NCI-H748 (cell line): Measurements from ENCODE around the gene ZDHHC5.
A peak's percentile ranks its signal among the peaks of the same experiment; 100 is the strongest.

Source experiments
- DNase-seq: peaks from one replicate; lab custom pipeline; 2025; ENCODE audit not compliant: unreplicated experiment; lab: John Stamatoyannopoulos, UW

Gene ZDHHC5

DNA sequence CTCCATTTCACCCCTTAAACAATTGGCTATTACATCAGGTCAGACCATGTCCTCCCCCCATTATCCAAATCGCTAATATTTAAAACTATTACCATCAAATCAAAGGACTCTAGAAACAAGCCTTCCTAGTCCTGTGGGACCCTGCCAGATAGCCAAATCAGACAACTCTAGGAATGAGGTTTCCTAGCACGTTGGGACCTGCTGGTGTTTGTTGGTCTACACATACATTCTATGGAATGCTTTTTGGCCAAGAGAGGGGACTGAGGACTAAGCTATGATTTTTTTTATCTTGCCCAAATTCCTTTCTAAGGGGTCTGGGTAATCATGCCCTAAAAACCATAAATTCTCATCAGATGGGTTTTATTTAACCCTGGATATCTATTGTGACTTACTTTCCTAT, 59.3 kb downstream of the ZDHHC5 start:
- no peak for DNase-seq

DNA sequence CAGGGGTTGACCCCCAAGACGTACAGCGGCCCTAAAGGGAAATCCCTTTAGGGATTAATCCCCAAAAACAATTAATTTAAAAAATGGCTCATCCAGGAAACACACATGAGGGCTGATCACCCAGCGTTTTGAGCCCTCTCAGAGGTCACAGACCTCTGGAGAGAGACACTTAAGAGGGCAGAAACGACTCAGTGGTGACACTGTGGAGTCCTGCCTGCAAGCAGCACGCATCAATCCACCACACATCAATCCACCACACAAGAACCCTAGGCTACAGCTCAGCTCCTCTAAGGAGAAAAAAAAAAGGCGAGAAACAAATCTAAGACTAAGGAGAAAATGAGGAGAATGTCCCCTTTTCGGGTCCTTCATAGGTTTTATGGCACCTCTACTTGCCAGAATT, 60.9 kb downstream of the ZDHHC5 start:
- no peak for DNase-seq

DNA sequence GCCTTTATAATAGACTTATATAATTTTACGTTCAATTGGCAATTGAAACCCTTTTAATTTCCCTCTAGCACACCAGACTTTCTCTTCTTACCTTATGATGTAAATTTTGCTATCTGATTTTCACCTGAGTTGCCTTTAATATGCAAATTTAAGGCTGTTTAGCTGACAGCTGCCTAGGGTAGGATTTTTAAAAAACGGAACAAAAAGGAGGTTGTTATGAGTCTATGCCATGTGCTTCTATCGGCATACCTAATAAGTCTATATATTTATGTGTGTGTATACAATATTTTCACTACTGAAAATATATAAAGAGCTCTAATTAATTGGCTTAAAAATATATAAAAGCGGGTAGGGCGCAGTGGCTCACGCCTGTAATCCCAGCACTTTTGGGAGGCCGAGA, 61.6 kb downstream of the ZDHHC5 start:
- no peak for DNase-seq

DNA sequence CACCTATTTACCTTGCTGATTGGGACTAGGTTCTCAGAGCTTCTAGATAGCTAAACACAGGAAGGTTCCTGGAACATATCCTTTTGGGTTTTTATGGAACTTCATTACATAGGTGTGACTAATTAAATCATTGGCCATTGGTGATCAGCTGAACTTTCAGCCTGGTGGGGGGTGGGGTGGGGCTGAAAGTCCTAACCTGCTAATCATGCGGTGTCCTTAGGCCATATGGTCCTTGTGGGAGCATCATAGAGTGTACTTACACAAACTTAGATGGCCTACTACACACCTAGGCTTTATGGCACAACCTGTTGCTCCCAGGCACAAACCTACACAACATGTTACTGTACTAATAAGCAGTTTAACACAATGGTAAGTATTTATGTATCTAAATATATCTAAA, 64.7 kb downstream of the ZDHHC5 start:
- DNase-seq, result no peak

DNA sequence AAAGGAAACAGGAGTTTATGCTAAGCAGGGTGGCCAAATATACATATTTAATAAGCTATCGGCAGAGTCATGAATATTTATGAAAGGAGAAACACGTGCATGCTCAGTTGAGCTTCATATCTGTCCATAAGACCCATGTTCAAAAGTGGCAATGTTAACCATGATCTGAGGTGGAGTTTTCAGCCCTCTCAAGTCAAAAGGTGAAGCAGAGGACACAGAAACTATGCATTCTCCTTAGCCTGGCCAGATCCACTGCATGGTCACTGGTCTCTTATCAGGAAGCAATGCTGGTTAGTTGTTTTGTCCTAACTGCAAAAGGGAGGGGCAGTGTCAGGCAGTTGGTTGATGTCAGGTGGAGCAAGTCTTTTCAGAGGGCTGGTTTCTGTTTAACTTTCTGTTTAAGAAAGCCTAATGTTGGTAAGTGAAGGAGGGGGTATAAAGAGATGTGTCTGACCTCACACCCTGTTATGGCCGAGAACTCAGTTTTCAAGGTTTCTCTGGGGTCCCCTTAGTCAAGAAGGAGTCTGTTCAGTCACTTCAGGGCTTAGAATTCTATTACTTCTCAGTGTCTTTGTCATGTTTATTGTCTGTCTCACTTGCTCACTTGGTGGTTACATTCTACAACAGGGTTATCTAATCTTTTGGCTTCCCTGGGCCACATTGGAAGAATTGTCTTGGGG, 67.8 kb downstream of the ZDHHC5 start:
- DNase-seq, result no peak

DNA sequence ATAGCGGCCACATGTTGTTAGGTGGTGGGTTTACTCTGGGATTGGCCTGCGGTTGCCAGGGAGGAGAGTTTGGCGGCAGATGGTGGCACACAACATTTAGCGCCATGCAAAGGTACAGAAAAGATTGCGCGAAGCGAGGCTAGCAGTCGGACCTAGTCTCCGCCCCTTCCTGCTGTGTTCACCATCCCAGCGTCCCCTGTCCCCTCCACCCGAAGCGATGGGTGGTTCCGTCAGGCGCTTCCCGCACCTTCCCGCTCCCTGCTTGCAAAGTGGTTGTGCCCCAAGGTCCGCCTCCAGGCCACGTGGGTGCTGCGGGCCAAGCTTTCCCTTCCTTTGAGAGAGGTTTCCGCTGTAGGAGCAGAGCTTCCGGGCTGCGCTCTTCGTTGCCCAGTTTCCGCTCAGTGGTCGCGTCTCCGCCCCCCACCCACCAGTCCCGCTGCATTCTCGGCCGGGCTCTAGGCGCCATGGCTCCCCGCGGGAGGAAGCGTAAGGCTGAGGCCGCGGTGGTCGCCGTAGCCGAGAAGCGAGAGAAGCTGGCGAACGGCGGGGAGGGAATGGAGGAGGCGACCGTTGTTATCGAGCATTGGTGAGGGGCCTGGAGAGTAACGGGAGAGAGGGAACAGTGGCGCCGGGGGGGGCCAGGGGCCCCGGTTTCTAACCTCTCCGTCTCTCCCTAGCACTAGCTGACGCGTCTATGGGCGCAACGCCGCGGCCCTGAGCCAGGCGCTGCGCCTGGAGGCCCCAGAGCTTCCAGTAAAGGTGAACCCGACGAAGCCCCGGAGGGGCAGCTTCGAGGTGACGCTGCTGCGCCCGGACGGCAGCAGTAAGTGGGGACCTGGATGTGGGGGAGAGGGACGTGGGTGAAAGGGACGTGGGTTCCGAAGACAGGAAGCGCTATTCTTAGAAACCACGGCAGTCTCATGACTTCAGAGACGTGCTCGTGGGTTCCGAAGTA, 73.5 kb downstream of the ZDHHC5 start, which contains the start of gene SELENOH:
TSS of gene SELENOH (plus strand) at position 360 of the 955 bp plus-strand sequence. CDS start at position 465, 105 bp downstream.
- peak; percentile 98 for DNase-seq

DNA sequence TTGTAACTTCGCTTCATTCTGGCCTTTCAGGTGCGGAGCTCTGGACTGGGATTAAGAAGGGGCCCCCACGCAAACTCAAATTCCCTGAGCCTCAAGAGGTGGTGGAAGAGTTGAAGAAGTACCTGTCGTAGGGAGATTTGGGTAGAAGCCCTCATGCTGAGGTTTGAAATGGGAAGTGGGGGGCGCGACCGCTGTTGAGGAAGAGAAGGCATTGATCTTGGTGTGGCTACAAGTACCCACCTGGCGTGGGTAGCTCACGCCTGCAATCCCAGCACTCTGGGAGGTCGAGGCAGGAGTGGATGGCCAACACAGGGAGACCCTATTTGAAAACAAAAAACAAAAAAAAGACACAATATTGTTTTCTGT, 74.2 kb downstream of the ZDHHC5 start:
- DNase-seq, result no peak

DNA sequence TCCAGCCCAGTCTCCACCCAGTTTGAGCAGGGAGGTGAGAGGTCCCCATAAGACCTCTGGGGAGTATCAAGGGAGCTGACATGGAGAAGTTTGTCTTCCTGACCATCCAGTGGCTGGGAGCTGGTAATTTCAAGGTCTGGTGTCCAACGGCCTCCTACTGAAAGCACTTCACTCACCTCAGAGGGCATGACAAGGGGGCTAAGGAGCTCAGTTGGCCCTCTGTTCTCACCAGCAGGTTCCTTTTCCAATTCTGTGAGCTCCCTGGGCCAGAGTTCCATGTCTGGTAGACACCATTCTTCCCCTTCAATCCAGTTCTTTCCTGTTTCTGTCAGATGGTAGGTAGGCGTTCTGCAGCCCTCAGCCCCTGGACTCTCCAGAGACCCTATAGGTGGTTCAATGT, 76.4 kb downstream of the ZDHHC5 start:
- no peak for DNase-seq

DNA sequence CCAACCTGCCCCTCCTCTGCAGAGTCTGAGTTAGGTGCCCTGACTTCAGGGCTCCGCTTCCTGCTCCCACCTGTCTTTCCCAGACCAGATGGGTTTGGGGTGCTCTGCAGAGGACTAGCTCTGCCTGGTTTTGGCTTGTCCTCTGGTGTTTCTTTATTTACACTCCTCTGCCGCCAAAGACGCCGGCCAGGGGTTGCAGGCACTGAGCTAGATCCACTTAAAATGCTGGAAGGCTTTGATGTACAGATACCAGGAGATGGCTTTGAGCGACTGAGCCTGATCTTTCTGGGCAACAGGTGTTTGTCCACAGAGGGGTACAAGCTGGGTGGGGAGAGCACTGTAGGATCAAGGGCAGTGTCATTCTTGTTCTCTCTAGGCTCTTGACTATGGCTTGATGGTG, 77.3 kb downstream of the ZDHHC5 start:
- DNase-seq, result no peak

DNA sequence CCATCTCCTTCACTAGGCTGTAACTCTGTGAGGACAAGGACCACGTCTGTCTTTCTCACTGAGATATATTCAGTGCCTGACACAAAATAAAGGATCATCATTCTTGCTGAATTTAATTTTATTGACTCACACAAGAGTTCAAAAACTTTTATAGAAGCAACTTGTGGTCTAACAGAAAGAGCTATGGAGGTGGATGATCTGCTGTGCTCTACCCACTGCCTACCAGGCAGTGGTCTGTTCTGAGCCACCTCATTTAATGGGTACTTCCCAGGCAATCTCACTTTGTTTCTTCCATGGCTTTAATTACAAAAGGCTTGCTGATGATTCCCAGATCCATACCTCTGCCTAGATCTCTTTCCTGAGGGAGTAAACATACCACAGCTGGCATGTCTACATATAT, 79.0 kb downstream of the ZDHHC5 start:
- DNase-seq, result no peak
